Stimulated activated memory B cell treated with anti-CD40 and anti-IgM and Interleukin-4, amounts not matched to agents 10 μg/mL and 1 μg/mL and 100 μg/mL, for 72 hours (primary cell): Measurements from ENCODE around the gene CAMK1D.

Experiments
- ATAC-seq: fragments of 150-1000 bp; cut with Tn5 transposase; 2 replicates; pipeline ENCODE4 v1.10.0; 2021
- H3K27ac Mint-ChIP-seq: one replicate; pipeline ENCODE4 v1.8.0; 2022; ENCODE audit warnings: mild to moderate bottlenecking, mixed read lengths
- H3K27me3 Mint-ChIP-seq: one replicate; pipeline ENCODE4 v1.8.0; 2022; ENCODE audit warnings: mixed read lengths
- H3K36me3 Mint-ChIP-seq: one replicate; pipeline ENCODE4 v1.8.0; 2022; ENCODE audit warnings: mixed read lengths
- H3K4me1 Mint-ChIP-seq: one replicate; pipeline ENCODE4 v1.8.0; 2022; ENCODE audit warnings: mixed read lengths
- H3K4me3 Mint-ChIP-seq: one replicate; pipeline ENCODE4 v1.8.0; 2022; ENCODE audit warnings: mild to moderate bottlenecking, moderate library complexity, mixed read lengths
- H3K9me3 Mint-ChIP-seq: one replicate; pipeline ENCODE4 v1.8.0; 2022; ENCODE audit warnings: mixed read lengths

CAMK1D gene

GRCh38 chr10:12642036-12642435 is 292.7 kb downstream of the CAMK1D start:
- Mint-ChIP-seq H3K4me1 (peaks cover 36% of the 10 kb centered on the region), H3K27ac (no peak overlapping the region), H3K27me3 (no peaks in the 10 kb centered on the region), H3K9me3 (no peaks in the 10 kb centered on the region), H3K36me3 (peaks cover 10% of the 10 kb centered on the region), H3K4me3 (no peak overlapping the region)
- no peak for ATAC-seq

GRCh38 chr10:12643279-12643678 is 293.9 kb downstream of the CAMK1D start:
- Mint-ChIP-seq H3K4me3 (no peak overlapping the region), H3K27me3 (no peaks in the 10 kb centered on the region), H3K4me1 (peaks cover 26% of the 10 kb centered on the region), H3K9me3 (no peaks in the 10 kb centered on the region), H3K27ac (peak overlapping the region; percentile 86), H3K36me3 (peaks cover 13% of the 10 kb centered on the region)
- no peak for ATAC-seq

GRCh38 chr10:12644380-12645144 is 295.2 kb downstream of the CAMK1D start:
- H3K4me3 Mint-ChIP-seq, result peak overlapping the region; percentile 7
- peaks cover 17% of the 10 kb centered on the region for H3K4me1 Mint-ChIP-seq

GRCh38 chr10:12645449-12645848 is 296.1 kb downstream of the CAMK1D start:
- Mint-ChIP-seq H3K4me3 (no peak overlapping the region), H3K4me1 (peaks cover 17% of the 10 kb centered on the region), H3K9me3 (no peaks in the 10 kb centered on the region), H3K27me3 (no peaks in the 10 kb centered on the region), H3K27ac (peak overlapping the region; percentile 86), H3K36me3 (peaks cover 21% of the 10 kb centered on the region)
- no peak for ATAC-seq

More at GRCh38 chr10:12644380-12645144, 295.2 kb downstream of the CAMK1D start:
- peak overlapping the region; percentile 86 for H3K27ac Mint-ChIP-seq
- peak; percentile 76 for ATAC-seq
- H3K36me3 Mint-ChIP-seq, result peaks cover 13% of the 10 kb centered on the region
- no peaks in the 10 kb centered on the region for H3K27me3 Mint-ChIP-seq
- no peaks in the 10 kb centered on the region for H3K9me3 Mint-ChIP-seq

- H3K27ac Mint-ChIP-seq, result no peak overlapping the region
Measured at GRCh38 chr10:12649012-12649584, 299.8 kb downstream of the CAMK1D start.

GRCh38 chr10:12650122-12650521 is 300.8 kb downstream of the CAMK1D start:
- Mint-ChIP-seq H3K27ac (no peak overlapping the region), H3K27me3 (no peaks in the 10 kb centered on the region), H3K4me3 (no peak overlapping the region), H3K36me3 (peaks cover 36% of the 10 kb centered on the region), H3K4me1 (peaks cover 4% of the 10 kb centered on the region), H3K9me3 (peaks cover 3% of the 10 kb centered on the region)
- ATAC-seq, result no peak

More at GRCh38 chr10:12649012-12649584, 299.8 kb downstream of the CAMK1D start:
- Mint-ChIP-seq H3K9me3 (peaks cover 3% of the 10 kb centered on the region), H3K27me3 (no peaks in the 10 kb centered on the region), H3K4me3 (no peak overlapping the region), H3K4me1 (peaks cover 14% of the 10 kb centered on the region), H3K36me3 (peaks cover 35% of the 10 kb centered on the region)
- no peak for ATAC-seq

- H3K4me1 Mint-ChIP-seq, result peaks cover 2% of the 10 kb centered on the region
- peaks cover 36% of the 10 kb centered on the region for H3K36me3 Mint-ChIP-seq
- peaks cover 3% of the 10 kb centered on the region for H3K9me3 Mint-ChIP-seq
- ATAC-seq, result no peak
- H3K4me3 Mint-ChIP-seq, result no peak overlapping the region
- H3K27me3 Mint-ChIP-seq, result no peaks in the 10 kb centered on the region
- H3K27ac Mint-ChIP-seq, result no peak overlapping the region
Measured at GRCh38 chr10:12650538-12651298, 301.4 kb downstream of the CAMK1D start.

- H3K27me3 Mint-ChIP-seq, result no peaks in the 10 kb centered on the region
- H3K36me3 Mint-ChIP-seq, result peaks cover 26% of the 10 kb centered on the region
- no peak overlapping the region for H3K4me3 Mint-ChIP-seq
- H3K4me1 Mint-ChIP-seq, result peaks cover 19% of the 10 kb centered on the region
- peak overlapping the region; percentile 64 for H3K27ac Mint-ChIP-seq
- peak; percentile 43 for ATAC-seq
- H3K9me3 Mint-ChIP-seq, result peaks cover 3% of the 10 kb centered on the region
Measured at GRCh38 chr10:12655940-12656339, 306.6 kb downstream of the CAMK1D start.

- Mint-ChIP-seq H3K27me3 (no peaks in the 10 kb centered on the region), H3K36me3 (peaks cover 26% of the 10 kb centered on the region), H3K4me1 (peaks cover 22% of the 10 kb centered on the region), H3K27ac (peak overlapping the region; percentile 64), H3K9me3 (peaks cover 3% of the 10 kb centered on the region), H3K4me3 (no peak overlapping the region)
- ATAC-seq, result peak; percentile 63
Measured at GRCh38 chr10:12656518-12657142, 307.3 kb downstream of the CAMK1D start.

- peak overlapping the region; percentile 54 for H3K27ac Mint-ChIP-seq
- ATAC-seq, result no peak
- peaks cover 22% of the 10 kb centered on the region for H3K4me1 Mint-ChIP-seq
- no peak overlapping the region for H3K4me3 Mint-ChIP-seq
- H3K9me3 Mint-ChIP-seq, result peaks cover 3% of the 10 kb centered on the region
- H3K36me3 Mint-ChIP-seq, result peaks cover 26% of the 10 kb centered on the region
- no peaks in the 10 kb centered on the region for H3K27me3 Mint-ChIP-seq
Measured at GRCh38 chr10:12657489-12657888, 308.1 kb downstream of the CAMK1D start.

GRCh38 chr10:12658526-12658925 is 309.2 kb downstream of the CAMK1D start:
- Mint-ChIP-seq H3K27ac (peak overlapping the region; percentile 3), H3K4me1 (peaks cover 22% of the 10 kb centered on the region), H3K36me3 (peaks cover 19% of the 10 kb centered on the region), H3K27me3 (no peaks in the 10 kb centered on the region), H3K4me3 (no peak overlapping the region), H3K9me3 (peaks cover 3% of the 10 kb centered on the region)
- no peak for ATAC-seq

- H3K4me3 Mint-ChIP-seq, result no peak overlapping the region
- H3K27me3 Mint-ChIP-seq, result no peaks in the 10 kb centered on the region
- peaks cover 12% of the 10 kb centered on the region for H3K36me3 Mint-ChIP-seq
- H3K9me3 Mint-ChIP-seq, result no peaks in the 10 kb centered on the region
- peaks cover 22% of the 10 kb centered on the region for H3K4me1 Mint-ChIP-seq
- H3K27ac Mint-ChIP-seq, result no peak overlapping the region
- ATAC-seq, result no peak
Measured at GRCh38 chr10:12659706-12660105, 310.4 kb downstream of the CAMK1D start.

GRCh38 chr10:12660812-12661211 is 311.5 kb downstream of the CAMK1D start:
- Mint-ChIP-seq H3K36me3 (peaks cover 12% of the 10 kb centered on the region), H3K9me3 (no peaks in the 10 kb centered on the region), H3K27ac (no peak overlapping the region), H3K27me3 (no peaks in the 10 kb centered on the region), H3K4me3 (no peak overlapping the region), H3K4me1 (peaks cover 18% of the 10 kb centered on the region)
- no peak for ATAC-seq

GRCh38 chr10:12661671-12662070 is 312.3 kb downstream of the CAMK1D start:
- peaks cover 19% of the 10 kb centered on the region for H3K36me3 Mint-ChIP-seq
- ATAC-seq, result no peak
- H3K4me1 Mint-ChIP-seq, result peaks cover 12% of the 10 kb centered on the region
- H3K27ac Mint-ChIP-seq, result no peak overlapping the region
- no peaks in the 10 kb centered on the region for H3K27me3 Mint-ChIP-seq
- H3K4me3 Mint-ChIP-seq, result no peak overlapping the region
- H3K9me3 Mint-ChIP-seq, result no peaks in the 10 kb centered on the region

GRCh38 chr10:12663863-12664262 is 314.5 kb downstream of the CAMK1D start:
- no peaks in the 10 kb centered on the region for H3K9me3 Mint-ChIP-seq
- no peaks in the 10 kb centered on the region for H3K27me3 Mint-ChIP-seq
- peaks cover 31% of the 10 kb centered on the region for H3K36me3 Mint-ChIP-seq

More at GRCh38 chr10:12663863-12664262, 314.5 kb downstream of the CAMK1D start:
- no peak for ATAC-seq
- no peak overlapping the region for H3K27ac Mint-ChIP-seq
- no peak overlapping the region for H3K4me3 Mint-ChIP-seq
- H3K4me1 Mint-ChIP-seq, result peaks cover 12% of the 10 kb centered on the region
